Neuronal stem cell (in vitro differentiated cells): ENCODE results near the gene HSPA12B.

ENCODE experiments used
- DNase-seq: peaks from one replicate; pipeline ENCODE4 v3.0.0-alpha.2; 2013; ENCODE audit warnings: low spot score
- H2AFZ ChIP-seq: one replicate; pipeline ENCODE4 v1.6.1; 2013; ENCODE audit warnings: mild to moderate bottlenecking, low read length, inconsistent platforms
- H2AK5ac ChIP-seq: 2 replicates; pipeline ENCODE4 v1.6.1; 2013; ENCODE audit warnings: low read depth, mild to moderate bottlenecking, inconsistent platforms, low read length, moderate library complexity, mixed read lengths
- H2BK120ac ChIP-seq: 2 replicates; pipeline ENCODE4 v1.6.1; 2013; ENCODE audit warnings: low read depth, mild to moderate bottlenecking, inconsistent platforms, low read length, moderate library complexity, mixed read lengths
- H2BK12ac ChIP-seq: one replicate; pipeline ENCODE4 v1.6.1; 2013; ENCODE audit warnings: low read length, inconsistent platforms
- H2BK15ac ChIP-seq: 2 replicates; pipeline ENCODE4 v1.6.1; 2013; ENCODE audit warnings: mild to moderate bottlenecking, low read length, inconsistent platforms, mixed read lengths
- H2BK5ac ChIP-seq: one replicate; pipeline ENCODE4 v1.6.1; 2013; ENCODE audit warnings: inconsistent platforms, mild to moderate bottlenecking, low read length, moderate library complexity
- H3K14ac ChIP-seq: one replicate; pipeline ENCODE4 v1.6.1; 2013; ENCODE audit warnings: low read length, inconsistent platforms
- H3K18ac ChIP-seq: 2 replicates; pipeline ENCODE4 v1.6.1; 2013; ENCODE audit warnings: low read length, inconsistent platforms
- H3K23ac ChIP-seq: 2 replicates; pipeline ENCODE4 v1.6.1; 2013; ENCODE audit warnings: low read depth, mild to moderate bottlenecking, mixed read lengths, low read length, inconsistent platforms; ENCODE audit not compliant: poor library complexity
- H3K27ac ChIP-seq: replicated peaks from 3 replicates; pipeline ENCODE4 v1.5.1; 2013; ENCODE audit warnings: low read length, inconsistent platforms
- H3K27me3 ChIP-seq, 3 experiments: 2 replicates each; pipeline ENCODE4 v1.6.1; 2013; ENCODE audit warnings: low read length in 3 of 3, mild to moderate bottlenecking in 2 of 3, inconsistent platforms in 1 of 3, low read depth in 1 of 3, mixed read lengths in 1 of 3, moderate library complexity in 1 of 3; ENCODE audit not compliant: control insufficient read depth in 3 of 3, insufficient read depth in 3 of 3
- H3K36me3 ChIP-seq, 2 donors: replicated peaks in 1 of 2; 2 replicates each; pipeline ENCODE4 v1.6.1; 2013; ENCODE audit warnings: low read length in 2 of 2; ENCODE audit not compliant: control insufficient read depth in 2 of 2, insufficient read depth in 2 of 2
- H3K4ac ChIP-seq: 2 replicates; pipeline ENCODE4 v1.6.1; 2013; ENCODE audit warnings: inconsistent platforms, mild to moderate bottlenecking, low read length, moderate library complexity
- H3K4me1 ChIP-seq, 2 donors: 1 replicate in 1 of 2; 2 replicates in 1 of 2; pipeline ENCODE4 v1.6.1; 2013; ENCODE audit warnings: low read length in 2 of 2, low read depth in 1 of 2; ENCODE audit not compliant: control insufficient read depth in 2 of 2, insufficient read depth in 1 of 2
- H3K4me2 ChIP-seq: one replicate; pipeline ENCODE4 v1.6.1; 2013; ENCODE audit warnings: mild to moderate bottlenecking, low read length, inconsistent platforms; ENCODE audit not compliant: insufficient read depth, poor library complexity, severe bottlenecking
- H3K4me3 ChIP-seq, 2 donors: 2 replicates each; pipeline ENCODE4 v1.5.1; 2013; ENCODE audit warnings: low read length in 2 of 2, mild to moderate bottlenecking in 2 of 2, inconsistent platforms in 1 of 2, moderate library complexity in 1 of 2
- H3K79me1 ChIP-seq: one replicate; pipeline ENCODE4 v1.6.1; 2013; ENCODE audit warnings: low read depth, mild to moderate bottlenecking, inconsistent platforms, low read length, moderate library complexity
- H3K9ac ChIP-seq: one replicate; pipeline ENCODE4 v1.6.1; 2013; ENCODE audit warnings: mild to moderate bottlenecking, low read depth, low read length, inconsistent platforms; ENCODE audit not compliant: poor library complexity
- H3K9me3 ChIP-seq, 2 donors: replicated peaks in 1 of 2; 2 replicates each; pipeline versions ENCODE3 to v1.6.1; 2013; ENCODE audit warnings: low read length in 2 of 2, mild to moderate bottlenecking in 2 of 2, inconsistent platforms in 1 of 2, low read depth in 1 of 2, mixed read lengths in 1 of 2, moderate library complexity in 1 of 2; ENCODE audit not compliant: control insufficient read depth in 2 of 2, insufficient read depth in 1 of 2
- H4K8ac ChIP-seq: one replicate; pipeline ENCODE4 v1.6.1; 2013; ENCODE audit warnings: low read depth, mild to moderate bottlenecking, inconsistent platforms, low read length, moderate library complexity
- H4K91ac ChIP-seq: one replicate; pipeline ENCODE4 v1.6.1; 2013; ENCODE audit warnings: low read length, low read depth, mild to moderate bottlenecking, inconsistent platforms; ENCODE audit not compliant: poor library complexity
- WGBS, 2 donors: extraction: QIAGEN DNeasy Blood & Tissue Kit; methylation state at CpG; one replicate each; pipeline ENCODE4 v1.1.7; 2013; ENCODE audit warnings: missing lambda C conversion rate in 2 of 2, mixed read lengths in 1 of 2; ENCODE audit not compliant: insufficient read length in 2 of 2, insufficient replicate concordance in 1 of 2; ENCODE audit errors: extremely low coverage in 2 of 2; 5-methylcytosine and 5-hydroxymethylcytosine counted together

Gene HSPA12B

GRCh38 chr20:3729378-3729777 lies 3.1 kb upstream of the HSPA12B start:
- WGBS, 2 donors, result no CpG with 5 or more reads among the region's 6 CpGs
- Histone ChIP-seq H3K18ac (peak overlapping the region; percentile 57), H3K4me1 (peaks cover 4 to 11% of the 10 kb centered on the region in 2 donors), H3K14ac (peak overlapping the region; percentile 71), H4K8ac (peak overlapping the region; percentile 43), H3K9ac (no peak overlapping the region), H2BK15ac (no peak overlapping the region), H3K4ac (no peak overlapping the region), H2BK120ac (no peak overlapping the region), H3K9me3 (no peaks in the 10 kb centered on the region), H3K4me2 (no peak overlapping the region), H2BK5ac (no peak overlapping the region), H3K36me3 (no peaks in the 10 kb centered on the region), H2AK5ac (peak overlapping the region; percentile 74), H3K4me3 (no peak overlapping the region), H3K27ac (no peak overlapping the region), H2AFZ (no peak overlapping the region), H2BK12ac (peak overlapping the region; percentile 41), H3K23ac (no peak overlapping the region), H3K79me1 (no peaks in the 10 kb centered on the region), H4K91ac (no peak overlapping the region), H3K27me3 (peaks cover 0 to 50% (median 14%) of the 10 kb centered on the region in 3 experiments)
- DNase-seq, result no peak

- peaks cover 0 to 50% (median 14%) of the 10 kb centered on the region in 3 experiments for H3K27me3 ChIP-seq
Measured at GRCh38 chr20:3729811-3730540, 2.5 kb upstream of the HSPA12B start.

GRCh38 chr20:3730803-3731672 lies 1.4 kb upstream of the HSPA12B start:
- WGBS, 2 donors, result no CpG with 5 or more reads among the region's 12 CpGs
- Histone ChIP-seq H3K27me3 (peaks cover 0 to 50% (median 14%) of the 10 kb centered on the region in 3 experiments), H3K4ac (no peak overlapping the region)

More at GRCh38 chr20:3729811-3730540, 2.5 kb upstream of the HSPA12B start:
- Histone ChIP-seq H3K9me3 (no peaks in the 10 kb centered on the region), H3K14ac (no peak overlapping the region), H2BK5ac (no peak overlapping the region), H3K79me1 (no peaks in the 10 kb centered on the region), H3K4me3 (no peak overlapping the region), H3K4me1 (peaks cover 4 to 11% of the 10 kb centered on the region in 2 donors), H3K27ac (no peak overlapping the region), H4K8ac (no peak overlapping the region), H3K4me2 (no peak overlapping the region), H2AFZ (no peak overlapping the region), H2BK120ac (no peak overlapping the region), H3K23ac (no peak overlapping the region), H2BK15ac (peak overlapping the region; percentile 33), H4K91ac (no peak overlapping the region), H3K4ac (no peak overlapping the region), H3K9ac (no peak overlapping the region), H2BK12ac (no peak overlapping the region), H3K36me3 (no peaks in the 10 kb centered on the region), H3K18ac (peak overlapping the region; percentile 54), H2AK5ac (peak overlapping the region; percentile 82)
- no CpG with 5 or more reads among the region's 8 CpGs for WGBS, 2 donors
- no peak for DNase-seq

GRCh38 chr20:3731944-3732326 lies 550 bp upstream of the HSPA12B start:
- H3K9me3 ChIP-seq, result no peaks in the 10 kb centered on the region
- peak overlapping the region; percentile 87 for H2BK15ac ChIP-seq
- H3K4me3 ChIP-seq, result no peak overlapping the region
- no peak overlapping the region for H3K27ac ChIP-seq
- no CpG with 5 or more reads among the region's 16 CpGs for WGBS, 2 donors
- no peak overlapping the region for H3K4me2 ChIP-seq
- no peaks in the 10 kb centered on the region for H3K79me1 ChIP-seq
- no peak overlapping the region for H3K4ac ChIP-seq
- H4K8ac ChIP-seq, result no peak overlapping the region
- no peak overlapping the region for H3K23ac ChIP-seq
- no peak overlapping the region for H4K91ac ChIP-seq
- no peak overlapping the region for H3K14ac ChIP-seq
- peak overlapping the region; percentile 85 for H2AK5ac ChIP-seq
- H2BK5ac ChIP-seq, result no peak overlapping the region
- H3K9ac ChIP-seq, result peak overlapping the region; percentile 14
- H3K36me3 ChIP-seq, result no peaks in the 10 kb centered on the region
- no peak overlapping the region for H2BK120ac ChIP-seq
- H3K27me3 ChIP-seq, result peaks cover 0 to 49% (median 14%) of the 10 kb centered on the region in 3 experiments
- peak overlapping the region; percentile 82 for H3K18ac ChIP-seq
- H2AFZ ChIP-seq, result peak overlapping the region; percentile 47
- H2BK12ac ChIP-seq, result peak overlapping the region; percentile 53
- peaks cover 4 to 11% of the 10 kb centered on the region in 2 donors for H3K4me1 ChIP-seq
- no peak for DNase-seq

More at GRCh38 chr20:3730803-3731672, 1.4 kb upstream of the HSPA12B start:
- H3K9me3 ChIP-seq, result no peaks in the 10 kb centered on the region
- H3K79me1 ChIP-seq, result no peaks in the 10 kb centered on the region
- no peak overlapping the region for H3K18ac ChIP-seq
- H3K4me3 ChIP-seq, result no peak overlapping the region
- no peak overlapping the region for H2BK120ac ChIP-seq
- H3K4me1 ChIP-seq, result peaks cover 4 to 11% of the 10 kb centered on the region in 2 donors
- H2BK12ac ChIP-seq, result no peak overlapping the region
- DNase-seq, result no peak
- no peak overlapping the region for H3K23ac ChIP-seq
- peak overlapping the region; percentile 22 for H3K14ac ChIP-seq
- peak overlapping the region; percentile 47 for H2AFZ ChIP-seq
- H2AK5ac ChIP-seq, result peak overlapping the region; percentile 85
- no peak overlapping the region for H3K4me2 ChIP-seq
- H4K8ac ChIP-seq, result no peak overlapping the region
- H3K36me3 ChIP-seq, result no peaks in the 10 kb centered on the region
- H3K27ac ChIP-seq, result no peak overlapping the region
- peak overlapping the region; percentile 87 for H2BK15ac ChIP-seq
- no peak overlapping the region for H2BK5ac ChIP-seq
- H4K91ac ChIP-seq, result no peak overlapping the region
- no peak overlapping the region for H3K9ac ChIP-seq
